MM.1S (cell line): Measurements from ENCODE around the gene PAX7.
A peak's percentile ranks its signal among the peaks of the same experiment; 100 is the strongest.

ENCODE experiments used
- DNase-seq: peaks from one replicate; pipeline ENCODE4 v3.0.0-alpha.2; 2015
- H2AFZ ChIP-seq: fragments of 300-600 bp; sonication (generic); 2 replicates; pipeline ENCODE4 v1.6.0; 2016; ENCODE audit warnings: antibody characterized with exemption, low read length
- H3F3A ChIP-seq: fragments of 300-600 bp; sonication (generic); 2 replicates; pipeline ENCODE4 v1.6.1; 2016; ENCODE audit warnings: mild to moderate bottlenecking, antibody characterized with exemption, low read length, moderate library complexity, mixed read lengths; ENCODE audit not compliant: insufficient read depth
- H3K27ac ChIP-seq: fragments of 300-600 bp; sonication (generic); 2 replicates; pipeline ENCODE4 v1.5.1; 2016; ENCODE audit warnings: mild to moderate bottlenecking, low read length
- H3K27me3 ChIP-seq: fragments of 300-600 bp; sonication (generic); replicated peaks from 2 replicates; pipeline ENCODE4 v1.6.0; 2016; ENCODE audit warnings: low read length; ENCODE audit not compliant: insufficient read depth
- H3K36me3 ChIP-seq: fragments of 300-600 bp; sonication (generic); replicated peaks from 2 replicates; pipeline ENCODE4 v1.6.1; 2016; ENCODE audit warnings: mild to moderate bottlenecking, low read length, mixed read lengths; ENCODE audit not compliant: insufficient read depth
- H3K4me1 ChIP-seq: fragments of 300-600 bp; sonication (generic); 2 replicates; pipeline ENCODE4 v1.6.1; 2016; ENCODE audit warnings: low read length, mixed read lengths
- H3K4me2 ChIP-seq: fragments of 300-600 bp; sonication (generic); 2 replicates; pipeline ENCODE4 v1.6.0; 2016; ENCODE audit warnings: low read depth, low read length
- H3K4me3 ChIP-seq: fragments of 300-600 bp; sonication (generic); 2 replicates; pipeline ENCODE4 v1.5.1; 2016; ENCODE audit warnings: low read length, mixed read lengths
- H3K79me2 ChIP-seq: fragments of 300-600 bp; sonication (generic); 2 replicates; pipeline ENCODE4 v1.6.1; 2016; ENCODE audit warnings: mixed run types, low read length, mixed read lengths
- H3K9ac ChIP-seq: fragments of 300-600 bp; sonication (generic); 2 replicates; pipeline ENCODE4 v1.6.1; 2016; ENCODE audit warnings: low read length, mixed read lengths
- H3K9me2 ChIP-seq: fragments of 300-600 bp; sonication (generic); replicated peaks from 2 replicates; pipeline ENCODE4 v1.6.1; 2016; ENCODE audit warnings: mild to moderate bottlenecking, low read length, mixed read lengths; ENCODE audit not compliant: insufficient read depth
- H3K9me3 ChIP-seq: fragments of 300-600 bp; sonication (generic); replicated peaks from 2 replicates; pipeline ENCODE4 v1.6.1; 2016; ENCODE audit warnings: mild to moderate bottlenecking, low read length, mixed read lengths; ENCODE audit not compliant: insufficient read depth
- H4K20me1 ChIP-seq: fragments of 300-600 bp; sonication (generic); 2 replicates; pipeline ENCODE4 v1.6.1; 2016; ENCODE audit warnings: mild to moderate bottlenecking, low read length, moderate library complexity, mixed read lengths; ENCODE audit not compliant: insufficient read depth
- EZH2 ChIP-seq: fragments of 300-600 bp; sonication (generic); optimal IDR thresholded peaks from 2 replicates; pipeline ENCODE3; 2017; ENCODE audit warnings: low read depth, mild to moderate bottlenecking, antibody characterized with exemption, low read length, mixed read lengths
- EZH2phosphoT487 ChIP-seq: fragments of 300-600 bp; sonication (generic); IDR thresholded peaks from 2 replicates; pipeline ENCODE4 v1.6.1; 2018; ENCODE audit warnings: antibody characterized with exemption, low read length
- TF ChIP-seq, protein P1 (sequence below): fragments of 300-600 bp; sonication (generic); IDR thresholded peaks from 2 replicates; pipeline ENCODE4 v1.5.1; 2016; ENCODE audit warnings: antibody characterized with exemption, low read length, mixed read lengths

Gene PAX7

GRCh38 chr1:18640228-18641004 is 9.8 kb downstream of the PAX7 start:
- H3K4me1 ChIP-seq = no peaks in the 10 kb centered on the region
- TF ChIP-seq EZH2phosphoT487 (peak; percentile 79; the same call in 1 of the 2 replicates), EZH2 (peak; percentile 93)
- TF ChIP-seq, protein P1, sequence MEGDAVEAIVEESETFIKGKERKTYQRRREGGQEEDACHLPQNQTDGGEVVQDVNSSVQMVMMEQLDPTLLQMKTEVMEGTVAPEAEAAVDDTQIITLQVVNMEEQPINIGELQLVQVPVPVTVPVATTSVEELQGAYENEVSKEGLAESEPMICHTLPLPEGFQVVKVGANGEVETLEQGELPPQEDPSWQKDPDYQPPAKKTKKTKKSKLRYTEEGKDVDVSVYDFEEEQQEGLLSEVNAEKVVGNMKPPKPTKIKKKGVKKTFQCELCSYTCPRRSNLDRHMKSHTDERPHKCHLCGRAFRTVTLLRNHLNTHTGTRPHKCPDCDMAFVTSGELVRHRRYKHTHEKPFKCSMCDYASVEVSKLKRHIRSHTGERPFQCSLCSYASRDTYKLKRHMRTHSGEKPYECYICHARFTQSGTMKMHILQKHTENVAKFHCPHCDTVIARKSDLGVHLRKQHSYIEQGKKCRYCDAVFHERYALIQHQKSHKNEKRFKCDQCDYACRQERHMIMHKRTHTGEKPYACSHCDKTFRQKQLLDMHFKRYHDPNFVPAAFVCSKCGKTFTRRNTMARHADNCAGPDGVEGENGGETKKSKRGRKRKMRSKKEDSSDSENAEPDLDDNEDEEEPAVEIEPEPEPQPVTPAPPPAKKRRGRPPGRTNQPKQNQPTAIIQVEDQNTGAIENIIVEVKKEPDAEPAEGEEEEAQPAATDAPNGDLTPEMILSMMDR = no peak
- no peak for DNase-seq
- peaks cover 98% of the 10 kb centered on the region for H3K27me3 ChIP-seq
- no peaks in the 10 kb centered on the region for H3K9me2 ChIP-seq
- no peak overlapping the region for H3K4me3 ChIP-seq
- H3K9me3 ChIP-seq = no peaks in the 10 kb centered on the region
- no peaks in the 10 kb centered on the region for H3K36me3 ChIP-seq
- no peak overlapping the region for H2AFZ ChIP-seq
- no peaks in the 10 kb centered on the region for H3F3A ChIP-seq
- no peaks in the 10 kb centered on the region for H4K20me1 ChIP-seq
- no peaks in the 10 kb centered on the region for H3K79me2 ChIP-seq
- H3K27ac ChIP-seq = no peak overlapping the region
- H3K9ac ChIP-seq = no peak overlapping the region
- H3K4me2 ChIP-seq = no peak overlapping the region

DNA sequence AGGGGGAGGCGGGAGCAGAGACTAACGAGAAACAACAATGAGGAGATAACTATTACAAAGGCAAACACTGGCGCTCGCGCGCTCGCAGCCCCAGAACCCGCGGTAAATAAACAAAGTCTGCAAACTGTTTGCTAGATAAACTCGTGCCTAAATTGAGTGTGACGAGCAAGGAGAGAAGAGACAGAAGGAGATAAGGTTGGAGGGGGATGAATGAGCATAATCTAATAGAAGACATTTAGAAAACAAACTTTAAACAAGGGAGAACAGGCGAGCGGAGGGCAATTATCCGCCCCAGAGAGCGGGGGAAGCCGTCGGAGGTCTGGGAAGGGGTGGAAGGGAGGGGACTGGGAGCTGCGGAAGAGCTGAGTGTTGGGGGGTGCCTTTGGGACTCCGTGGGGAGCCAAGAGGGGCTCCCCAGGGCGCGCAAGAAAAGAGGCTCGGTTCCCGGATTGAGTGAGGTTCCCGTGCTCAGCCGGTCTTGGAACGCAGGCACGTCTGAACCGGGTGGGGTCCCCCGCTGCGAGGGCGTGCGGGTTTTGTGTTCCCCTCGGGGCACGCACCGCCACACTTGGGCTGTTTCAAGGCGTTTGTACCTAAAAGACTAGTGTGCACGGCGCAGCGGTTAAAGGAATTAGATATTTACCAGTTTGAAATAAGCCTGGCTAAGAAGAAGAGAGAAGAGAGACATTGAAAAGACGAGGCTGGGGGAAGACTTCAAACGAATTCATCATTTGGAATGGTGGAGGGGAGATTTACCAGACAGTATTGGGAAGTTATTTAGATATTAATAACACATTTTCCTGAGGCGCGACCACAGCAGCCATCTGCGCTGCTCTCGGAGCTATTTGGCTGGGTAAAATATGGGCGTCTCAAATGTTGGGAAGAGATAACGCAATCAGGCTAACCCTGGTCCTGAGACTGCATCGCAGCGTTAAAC is 10.6 kb downstream of the PAX7 start:
- no peaks in the 10 kb centered on the region for H3K36me3 ChIP-seq
- no peaks in the 10 kb centered on the region for H3K79me2 ChIP-seq
- H3K27me3 ChIP-seq = peaks cover 98% of the 10 kb centered on the region
- H3F3A ChIP-seq = no peaks in the 10 kb centered on the region
- no peaks in the 10 kb centered on the region for H3K9me2 ChIP-seq
- H2AFZ ChIP-seq = no peak overlapping the region
- no peak overlapping the region for H3K27ac ChIP-seq
- no peaks in the 10 kb centered on the region for H4K20me1 ChIP-seq
- no peak overlapping the region for H3K9ac ChIP-seq
- no peak for DNase-seq
- no peaks in the 10 kb centered on the region for H3K9me3 ChIP-seq
- H3K4me3 ChIP-seq = no peak overlapping the region
- no peaks in the 10 kb centered on the region for H3K4me1 ChIP-seq
- no peak overlapping the region for H3K4me2 ChIP-seq
- no peak for TF ChIP-seq EZH2phosphoT487
- TF ChIP-seq EZH2 = peak; percentile 42

GRCh38 chr1:18642278-18643095 is 11.8 kb downstream of the PAX7 start:
- no peaks in the 10 kb centered on the region for H3K9me3 ChIP-seq
- TF ChIP-seq EZH2phosphoT487 (no peak), EZH2 (no peak)
- TF ChIP-seq, protein P1 = no peak
- no peaks in the 10 kb centered on the region for H3K4me1 ChIP-seq
- H3K4me3 ChIP-seq = no peak overlapping the region
- DNase-seq = no peak
- no peaks in the 10 kb centered on the region for H3K9me2 ChIP-seq
- H3F3A ChIP-seq = no peaks in the 10 kb centered on the region
- no peak overlapping the region for H3K9ac ChIP-seq
- H3K79me2 ChIP-seq = no peaks in the 10 kb centered on the region
- peaks cover 94% of the 10 kb centered on the region for H3K27me3 ChIP-seq
- H3K4me2 ChIP-seq = no peak overlapping the region
- no peak overlapping the region for H3K27ac ChIP-seq
- H3K36me3 ChIP-seq = no peaks in the 10 kb centered on the region
- no peak overlapping the region for H2AFZ ChIP-seq
- no peaks in the 10 kb centered on the region for H4K20me1 ChIP-seq
